Activated T-cell treated with anti-CD3 and anti-CD28 coated beads, Interleukin-2, amount 50 U/mL, for 48 hours (primary cell): Measurements from ENCODE around the gene SNX12.

Experiments
- DNase-seq, 2 experiments: peaks; one replicate each; pipeline ENCODE4 v3.0.0-alpha.2; 2020

SNX12 gene

DNA sequence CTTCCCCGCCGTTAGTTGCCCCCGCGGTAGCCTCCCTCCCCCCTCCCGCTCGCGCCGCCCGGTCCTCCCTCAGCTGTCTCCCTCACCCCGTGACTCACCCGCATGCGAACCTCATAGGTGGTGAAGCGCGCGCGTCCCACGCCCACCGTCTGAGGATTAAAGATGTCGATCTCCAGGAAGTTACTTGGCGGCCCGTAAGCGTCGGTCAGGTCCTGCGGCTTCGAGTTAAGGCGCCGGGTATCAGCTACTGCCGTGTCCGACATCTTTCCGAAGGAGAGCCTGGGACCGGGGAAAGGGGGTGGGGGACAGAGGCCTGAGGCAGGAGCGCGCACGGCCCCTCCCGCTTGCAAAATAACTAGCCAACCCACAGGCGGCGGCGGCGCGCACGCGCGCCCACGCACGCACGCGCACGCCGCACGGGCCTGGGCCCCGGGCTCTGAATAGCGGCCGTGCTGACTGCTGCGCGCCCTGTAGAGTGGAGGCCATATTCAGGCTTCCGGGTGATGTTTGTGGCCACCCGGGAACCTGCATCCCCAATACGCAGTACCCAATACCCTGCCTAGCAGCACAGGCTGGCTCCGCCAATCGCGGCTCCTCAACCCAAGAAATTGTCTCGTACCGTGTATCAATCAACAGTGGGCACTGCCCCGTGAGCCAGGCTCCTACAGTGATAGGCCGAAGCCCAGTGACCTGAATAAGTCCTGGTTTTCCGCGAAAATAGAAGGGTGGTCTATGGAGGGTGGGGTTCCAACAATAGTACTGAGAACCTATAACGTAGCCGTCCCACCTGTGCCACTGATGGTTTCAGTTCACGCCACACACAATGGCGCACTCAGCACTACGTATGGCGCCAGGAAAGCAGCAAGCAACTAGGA, at the start of gene SNX12:
Gene SNX12, minus strand, starts transcription at position 291 of the 875 bp plus-strand sequence. Its CDS starts 28 bp downstream, at position 263.
- peak; percentile 88 to 90 for DNase-seq

DNA sequence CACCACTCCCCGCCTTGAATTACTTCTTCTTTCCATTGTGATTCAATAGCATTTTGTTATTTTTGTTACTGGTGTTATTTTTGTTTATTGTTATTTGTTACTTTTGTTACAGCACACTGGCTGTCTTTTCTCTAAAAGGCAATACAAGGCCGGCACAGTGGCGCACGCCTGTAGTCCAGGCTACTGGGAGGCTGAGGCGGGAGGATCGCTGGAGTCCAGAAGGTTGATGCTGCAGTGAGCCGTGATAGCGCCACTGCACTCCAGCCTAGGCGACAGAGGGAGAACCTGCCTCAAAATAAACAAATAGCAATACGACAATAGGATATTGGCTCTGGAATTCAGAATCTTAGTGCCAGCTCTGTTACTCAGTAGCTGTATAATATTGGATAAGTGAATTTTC, 49.2 kb upstream of the SNX12 start:
- DNase-seq = no peak

DNA sequence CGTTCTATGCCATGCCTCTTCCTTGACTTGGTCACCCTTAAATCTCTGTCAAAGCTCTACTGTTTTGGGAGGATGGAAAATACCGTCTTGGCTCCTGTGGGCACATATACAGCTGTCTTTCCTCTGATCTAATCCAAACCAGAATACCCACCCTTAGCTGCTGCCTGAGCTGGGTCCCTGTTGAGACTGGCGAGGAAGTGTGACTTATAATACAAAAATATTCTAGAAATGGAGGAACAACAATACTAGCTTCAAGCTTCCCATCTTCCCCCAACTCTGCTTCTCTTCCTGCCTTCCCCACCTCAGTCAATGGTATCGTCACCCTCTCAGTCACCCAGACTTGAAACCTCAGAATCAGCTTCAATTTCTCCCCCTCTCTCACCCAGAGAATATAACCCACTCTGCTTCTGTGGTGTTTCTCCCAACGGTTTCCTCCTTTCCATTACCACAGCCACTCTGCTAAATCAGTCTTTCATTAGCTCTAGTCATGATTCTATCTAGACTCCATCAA, 43.8 kb upstream of the SNX12 start:
- DNase-seq = no peak

DNA sequence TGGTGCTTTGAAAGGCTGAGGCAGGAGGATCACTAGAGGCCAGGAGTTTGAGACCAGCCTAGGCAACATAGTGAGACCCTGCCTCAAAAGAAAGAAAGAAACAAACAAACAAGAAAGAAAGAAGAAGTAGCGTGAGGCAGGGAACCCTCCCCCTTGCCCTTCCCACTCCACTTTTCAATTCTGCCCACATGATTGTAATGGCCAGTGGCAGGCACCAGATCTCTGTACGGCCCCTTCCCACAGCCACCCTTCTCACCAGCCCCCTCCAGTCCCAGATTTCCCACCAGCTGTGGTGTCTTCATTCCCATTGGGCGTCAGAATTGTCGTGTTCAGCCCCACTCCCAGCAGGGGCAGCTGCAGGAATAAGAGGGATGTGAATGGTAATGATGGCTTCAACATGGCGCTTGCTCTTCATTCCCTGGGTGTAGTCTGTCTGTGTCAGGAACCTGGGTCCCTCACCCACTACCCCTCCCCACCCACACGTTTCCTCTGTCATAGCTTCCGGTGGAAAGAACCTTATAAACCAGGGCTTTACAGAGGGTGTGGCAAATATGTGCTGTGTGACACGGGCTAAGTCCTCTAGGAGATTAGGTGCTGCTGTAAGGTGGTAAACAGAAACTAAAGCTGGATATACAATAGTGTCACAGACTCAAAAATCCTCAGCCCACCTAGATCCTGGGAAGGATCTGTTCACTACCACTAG, 43.2 kb upstream of the SNX12 start, which contains the start of gene IL2RG:
Gene IL2RG, minus strand, starts transcription at position 437 of the 703 bp plus-strand sequence. Its CDS starts 38 bp downstream, at position 399.
- DNase-seq = peak; percentile 71 to 75

DNA sequence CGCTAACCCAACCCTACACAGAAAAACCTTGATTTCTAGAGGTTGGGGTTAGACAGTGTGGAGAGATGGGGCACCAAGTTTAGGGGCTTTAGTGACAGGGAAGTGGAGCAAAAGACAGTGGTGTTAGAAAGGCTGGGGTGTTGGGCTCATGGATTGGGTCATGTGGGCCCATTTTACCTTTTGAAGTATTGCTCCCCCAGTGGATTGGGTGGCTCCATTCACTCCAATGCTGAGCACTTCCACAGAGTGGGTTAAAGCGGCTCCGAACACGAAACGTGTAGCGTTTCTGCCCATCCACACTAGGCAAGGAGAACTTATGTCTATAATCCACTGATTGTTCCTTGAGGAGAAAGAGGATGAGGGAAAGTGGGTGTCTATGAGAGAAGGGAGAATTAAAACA, 40.9 kb upstream of the SNX12 start:
- DNase-seq = no peak

DNA sequence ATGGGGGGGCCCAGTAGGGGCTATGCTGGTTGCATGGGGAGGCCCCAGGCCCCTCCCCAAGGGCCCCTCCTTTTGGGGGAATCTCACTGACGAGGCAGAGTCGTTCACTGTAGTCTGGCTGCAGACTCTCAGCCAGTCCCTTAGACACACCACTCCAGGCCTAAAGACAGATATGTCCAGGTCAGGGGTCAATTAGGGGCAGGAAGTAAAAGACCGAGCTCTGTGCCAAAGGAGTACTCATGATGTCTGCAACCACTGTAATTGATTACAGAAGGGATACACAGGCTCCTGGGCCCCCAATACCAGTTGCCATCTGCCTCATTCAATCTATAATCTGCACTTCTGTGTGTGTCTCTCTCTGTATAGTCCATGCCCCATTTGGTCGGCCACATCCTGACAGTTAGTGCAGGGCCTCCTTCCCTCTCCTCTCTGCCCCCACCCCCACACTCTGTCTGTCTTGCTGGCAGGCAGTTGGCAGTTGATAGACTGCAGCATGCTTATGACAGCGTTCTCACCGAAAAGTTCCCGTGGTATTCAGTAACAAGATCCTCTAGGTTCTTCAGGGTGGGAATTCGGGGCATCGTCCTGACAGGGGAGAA, 39.7 kb upstream of the SNX12 start:
- peak in 1 of 2 experiments; percentile 50 for DNase-seq

DNA sequence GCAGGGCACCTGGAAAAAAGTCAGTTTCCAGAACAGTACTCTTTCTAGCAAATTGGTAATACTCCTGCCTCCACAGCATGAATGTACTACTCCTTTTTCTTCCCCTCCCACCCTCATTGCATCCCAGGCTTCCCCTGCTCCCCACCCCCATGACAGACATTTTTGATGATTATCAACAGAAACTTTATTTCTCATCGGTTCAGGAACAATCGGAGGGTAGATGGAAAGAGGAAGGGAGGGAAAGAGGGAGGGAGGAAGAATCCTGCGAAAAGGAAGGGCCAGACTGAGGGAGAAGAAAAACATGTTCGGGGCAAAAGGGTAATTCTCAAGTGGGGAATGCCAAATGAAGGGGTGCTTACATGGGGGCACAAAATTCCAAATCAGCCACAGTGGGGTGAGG, 39.1 kb upstream of the SNX12 start:
- no peak for DNase-seq

DNA sequence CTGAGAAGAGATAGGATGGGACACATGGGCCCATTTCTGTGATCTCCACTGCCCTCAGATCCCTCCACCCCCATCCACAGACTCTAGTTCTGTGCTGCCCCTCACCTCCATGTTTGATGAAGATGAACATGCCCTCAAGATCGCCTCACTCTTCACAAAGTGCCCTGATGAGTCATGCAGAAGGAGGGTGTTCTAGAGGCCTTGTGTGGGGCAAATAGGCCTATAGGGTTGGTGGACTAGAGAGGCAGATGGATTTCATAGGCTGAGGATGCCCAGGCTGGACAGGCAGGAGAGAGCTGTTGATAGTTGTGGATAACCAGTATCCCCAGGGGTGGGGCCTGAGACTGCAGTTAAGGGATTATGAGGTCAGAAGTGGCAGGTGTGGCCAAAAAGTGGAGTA, 38.3 kb upstream of the SNX12 start, which contains the start of gene CXorf65:
Gene CXorf65, minus strand, starts transcription at position 314 of the 400 bp plus-strand sequence. Its CDS starts 184 bp downstream, at position 130.
- DNase-seq = no peak

DNA sequence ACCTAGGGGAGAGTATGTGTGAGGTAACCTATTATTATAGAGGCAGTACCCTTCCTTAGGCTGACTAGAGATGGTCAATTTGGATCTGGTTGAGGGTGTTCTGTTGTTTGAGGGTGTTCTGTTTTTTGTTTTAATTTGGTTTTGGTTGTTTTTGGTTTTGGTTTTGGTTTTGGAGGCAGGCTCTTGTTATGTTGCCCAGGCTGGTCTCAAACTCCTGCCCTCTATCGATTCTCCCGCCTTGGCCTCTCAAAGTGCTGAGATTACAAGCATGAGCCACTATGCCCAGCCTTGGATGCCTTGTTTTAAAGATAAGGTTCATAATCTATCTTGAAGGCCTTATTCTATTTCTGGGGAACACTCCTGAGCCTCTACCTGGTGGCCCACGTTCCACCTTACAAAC, 37.5 kb upstream of the SNX12 start:
- no peak for DNase-seq

DNA sequence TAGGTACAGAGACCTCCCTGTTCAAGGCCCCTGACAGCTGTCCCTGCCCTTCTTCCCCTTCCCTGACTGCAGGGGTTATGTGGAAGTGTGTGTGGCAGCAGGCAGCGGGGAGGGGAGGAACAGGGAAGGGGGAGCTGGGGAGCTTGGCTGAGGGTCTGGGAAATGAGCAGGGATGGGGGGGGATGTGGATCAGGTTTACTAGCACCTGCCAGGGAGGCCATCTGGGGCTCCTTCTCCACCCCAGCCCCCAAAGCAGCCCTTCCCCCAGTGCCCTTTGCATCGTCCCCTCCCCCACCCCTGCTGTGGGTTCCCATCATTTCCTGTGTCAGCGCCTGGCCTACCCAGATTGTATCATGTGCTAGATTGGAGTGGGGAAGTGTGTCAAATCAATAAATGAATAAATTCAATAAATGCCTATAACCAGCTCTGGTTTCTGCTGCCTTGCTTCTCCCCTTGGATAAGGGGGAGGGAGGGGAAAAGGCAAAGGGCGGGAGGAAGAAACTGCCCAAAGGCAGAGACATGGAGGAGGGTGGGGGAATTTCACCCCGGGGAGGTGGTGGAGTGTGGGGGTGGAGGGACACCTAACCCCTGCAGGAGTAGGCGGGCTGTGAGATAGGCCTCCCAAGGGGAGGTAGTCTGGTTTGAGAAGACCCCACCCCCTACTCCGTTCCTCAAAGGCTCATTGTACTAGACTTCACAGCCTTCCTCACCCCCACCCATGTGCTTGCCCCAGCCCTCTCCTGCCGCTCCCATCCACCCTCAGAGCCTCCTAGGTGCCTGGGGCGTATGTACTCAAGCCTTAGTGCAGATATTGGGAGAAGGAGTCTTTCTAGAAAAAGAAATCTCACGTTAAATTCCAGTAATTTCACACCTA, 35.2 kb upstream of the SNX12 start:
- peak; percentile 66 for DNase-seq

DNA sequence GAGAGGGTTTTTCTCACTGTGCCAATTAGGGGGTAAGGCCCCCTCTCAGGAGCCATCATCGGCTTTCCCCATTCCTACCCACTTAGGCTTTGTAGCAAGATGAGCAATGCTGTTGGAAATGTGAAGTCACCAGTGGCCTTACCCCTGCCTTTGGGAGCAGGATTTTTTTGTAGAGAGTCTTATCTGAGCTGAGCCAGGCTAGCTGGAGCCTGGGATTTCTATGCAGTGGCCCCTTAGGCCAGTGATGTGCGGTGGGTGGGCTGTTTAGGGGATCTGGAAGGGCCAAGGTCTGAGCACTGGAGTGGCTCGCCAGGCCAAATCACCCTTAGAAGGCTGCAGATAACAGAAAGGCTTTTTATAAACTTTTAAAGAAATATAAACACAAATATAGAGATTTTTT, 34.2 kb upstream of the SNX12 start:
- DNase-seq = no peak

DNA sequence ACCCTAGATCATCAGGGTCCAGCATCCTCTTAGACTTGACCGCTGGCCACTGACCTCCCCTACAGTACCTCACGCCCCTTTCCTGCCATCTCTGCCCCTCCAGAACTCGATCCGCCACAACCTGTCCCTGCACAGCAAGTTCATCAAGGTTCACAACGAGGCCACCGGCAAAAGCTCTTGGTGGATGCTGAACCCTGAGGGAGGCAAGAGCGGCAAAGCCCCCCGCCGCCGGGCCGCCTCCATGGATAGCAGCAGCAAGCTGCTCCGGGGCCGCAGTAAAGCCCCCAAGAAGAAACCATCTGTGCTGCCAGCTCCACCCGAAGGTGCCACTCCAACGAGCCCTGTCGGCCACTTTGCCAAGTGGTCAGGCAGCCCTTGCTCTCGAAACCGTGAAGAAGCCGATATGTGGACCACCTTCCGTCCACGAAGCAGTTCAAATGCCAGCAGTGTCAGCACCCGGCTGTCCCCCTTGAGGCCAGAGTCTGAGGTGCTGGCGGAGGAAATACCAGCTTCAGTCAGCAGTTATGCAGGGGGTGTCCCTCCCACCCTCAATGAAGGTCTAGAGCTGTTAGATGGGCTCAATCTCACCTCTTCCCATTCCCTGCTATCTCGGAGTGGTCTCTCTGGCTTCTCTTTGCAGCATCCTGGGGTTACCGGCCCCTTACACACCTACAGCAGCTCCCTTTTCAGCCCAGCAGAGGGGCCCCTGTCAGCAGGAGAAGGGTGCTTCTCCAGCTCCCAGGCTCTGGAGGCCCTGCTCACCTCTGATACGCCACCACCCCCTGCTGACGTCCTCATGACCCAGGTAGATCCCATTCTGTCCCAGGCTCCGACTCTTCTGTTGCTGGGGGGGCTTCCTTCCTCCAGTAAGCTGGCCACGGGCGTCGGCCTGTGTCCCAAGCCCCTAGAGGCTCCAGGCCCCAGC, 32.7 kb upstream of the SNX12 start:
- peak in 1 of 2 experiments; percentile 32 for DNase-seq

DNA sequence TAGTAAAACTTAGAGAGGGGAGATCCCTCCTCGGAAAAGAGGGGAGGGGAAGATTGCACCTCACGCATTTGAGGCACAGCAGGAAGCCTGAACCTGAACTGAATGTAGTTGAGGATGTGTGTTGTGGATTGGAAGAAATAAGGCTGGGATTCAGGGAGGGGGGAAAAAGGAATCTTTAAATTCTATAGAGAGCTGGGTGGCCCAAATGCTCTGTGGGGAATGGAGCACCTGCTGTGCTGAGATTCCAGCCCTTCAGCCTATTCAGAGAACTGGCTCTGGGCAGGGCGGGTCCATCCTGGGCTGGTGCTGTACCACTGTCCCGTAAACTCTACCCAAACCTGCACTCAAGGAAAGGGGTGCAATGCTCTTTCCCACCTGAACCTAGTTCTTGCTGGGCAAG, 31.6 kb upstream of the SNX12 start:
- DNase-seq = no peak

DNA sequence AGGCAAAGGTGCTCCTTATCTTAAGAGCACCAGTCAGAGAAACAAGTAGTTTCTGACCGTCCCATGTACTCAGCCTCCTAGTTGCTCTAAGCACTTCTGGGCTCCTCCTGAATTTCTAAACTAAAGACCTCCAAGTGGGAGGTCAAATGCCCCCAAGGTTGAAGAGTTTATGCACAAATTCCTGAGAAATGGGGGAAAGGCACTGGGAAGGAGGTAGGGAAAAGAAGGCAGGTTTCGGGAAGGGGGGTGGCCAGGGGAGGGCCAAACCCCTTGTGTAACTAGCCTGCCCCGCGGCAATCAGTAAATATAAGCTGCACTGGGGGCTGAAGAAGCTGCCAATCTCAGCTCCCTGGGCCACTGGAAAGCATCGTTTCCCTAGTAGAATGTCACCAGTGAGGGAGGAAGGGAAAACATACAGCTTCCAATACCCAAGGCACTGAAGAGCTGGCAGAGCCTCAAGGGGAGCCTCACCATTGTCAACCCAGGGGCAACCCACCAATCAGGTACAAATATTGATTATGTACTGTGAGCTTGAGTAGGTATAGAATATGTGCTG, 30.9 kb upstream of the SNX12 start:
- DNase-seq = no peak

DNA sequence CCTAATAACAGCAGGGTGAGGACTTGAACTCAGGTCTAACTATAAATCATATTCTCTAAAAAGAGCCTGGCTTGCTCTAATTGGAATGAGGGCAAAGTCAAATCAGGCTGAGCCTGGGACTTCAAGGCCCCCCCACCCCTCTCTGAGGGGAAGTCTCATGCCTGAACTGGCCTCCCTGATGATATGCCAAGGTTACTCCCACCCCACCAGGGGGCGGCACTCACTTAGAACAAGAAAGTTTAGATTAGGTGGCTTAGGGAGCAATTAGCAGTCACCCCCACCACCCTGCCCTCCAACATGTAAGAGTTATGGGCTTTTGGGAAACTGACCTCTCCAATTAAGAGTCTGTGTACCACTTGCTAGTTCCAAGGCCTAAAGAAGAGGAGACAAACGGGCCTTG, 30.2 kb upstream of the SNX12 start:
- peak; percentile 80 to 84 for DNase-seq

DNA sequence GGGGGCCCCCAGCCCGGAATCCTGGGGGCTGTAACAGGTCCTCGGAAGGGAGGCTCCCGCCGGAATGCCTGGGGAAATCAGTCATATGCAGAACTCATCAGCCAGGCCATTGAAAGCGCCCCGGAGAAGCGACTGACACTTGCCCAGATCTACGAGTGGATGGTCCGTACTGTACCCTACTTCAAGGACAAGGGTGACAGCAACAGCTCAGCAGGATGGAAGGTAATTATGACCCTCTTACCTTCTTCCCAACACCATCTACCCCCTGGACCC, 28.6 kb upstream of the SNX12 start:
- DNase-seq = no peak

DNA sequence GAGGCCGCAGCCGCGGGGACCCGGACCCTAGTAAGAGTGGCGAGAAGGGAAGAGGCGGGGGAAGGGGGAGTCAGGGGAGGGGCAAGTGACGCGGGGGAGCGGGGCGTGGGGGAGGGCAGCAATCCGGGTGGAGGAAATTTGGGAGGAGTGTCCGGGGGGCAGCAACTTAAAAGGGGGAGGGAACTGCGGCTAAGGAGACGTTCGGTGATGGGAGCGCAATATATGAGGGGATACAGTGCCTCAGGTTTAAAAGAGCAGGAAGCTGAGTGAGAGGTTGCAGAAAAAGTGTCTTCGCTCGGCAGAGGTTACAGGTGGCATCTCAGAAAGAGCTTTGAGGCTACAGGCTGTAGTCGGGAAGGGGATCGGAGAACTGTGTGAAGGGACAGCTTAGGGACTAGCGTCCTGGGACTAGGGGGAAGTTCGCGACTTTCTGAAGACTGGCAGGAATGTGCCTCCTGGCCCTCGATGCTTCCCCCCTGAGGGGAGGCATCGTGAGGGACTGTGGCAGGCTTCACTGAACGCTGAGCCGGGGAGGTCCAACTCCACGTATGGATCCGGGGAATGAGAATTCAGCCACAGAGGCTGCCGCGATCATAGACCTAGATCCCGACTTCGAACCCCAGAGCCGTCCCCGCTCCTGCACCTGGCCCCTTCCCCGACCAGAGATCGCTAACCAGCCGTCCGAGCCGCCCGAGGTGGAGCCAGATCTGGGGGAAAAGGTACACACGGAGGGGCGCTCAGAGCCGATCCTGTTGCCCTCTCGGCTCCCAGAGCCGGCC, 28.0 kb upstream of the SNX12 start:
- DNase-seq = no peak

DNA sequence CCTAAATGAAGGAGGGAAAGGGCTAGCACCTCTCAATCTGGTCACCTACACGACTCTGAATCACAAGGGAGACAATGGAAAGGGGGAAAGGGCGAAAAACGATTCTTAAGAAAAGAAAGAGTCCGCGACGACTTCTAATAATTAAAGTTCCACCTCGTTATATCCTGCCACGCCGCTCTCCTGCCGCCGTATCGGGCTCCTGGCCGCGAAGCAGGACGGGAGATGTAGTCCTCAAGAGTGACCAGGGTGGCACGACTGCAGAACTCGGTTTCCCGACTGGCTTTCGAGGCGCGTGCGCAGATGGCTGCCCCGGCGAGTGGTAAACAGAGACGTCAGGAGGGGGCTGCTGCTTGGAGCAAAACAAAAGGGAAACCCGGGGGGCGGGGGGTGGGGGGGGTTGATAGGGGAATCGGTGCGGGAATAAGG, 27.4 kb upstream of the SNX12 start, which contains the start of gene FOXO4:
Gene FOXO4, plus strand, starts transcription at position 297 of the 426 bp plus-strand sequence. CDS start 678 bp downstream, outside the sequence.
- DNase-seq = peak; percentile 88 to 89

DNA sequence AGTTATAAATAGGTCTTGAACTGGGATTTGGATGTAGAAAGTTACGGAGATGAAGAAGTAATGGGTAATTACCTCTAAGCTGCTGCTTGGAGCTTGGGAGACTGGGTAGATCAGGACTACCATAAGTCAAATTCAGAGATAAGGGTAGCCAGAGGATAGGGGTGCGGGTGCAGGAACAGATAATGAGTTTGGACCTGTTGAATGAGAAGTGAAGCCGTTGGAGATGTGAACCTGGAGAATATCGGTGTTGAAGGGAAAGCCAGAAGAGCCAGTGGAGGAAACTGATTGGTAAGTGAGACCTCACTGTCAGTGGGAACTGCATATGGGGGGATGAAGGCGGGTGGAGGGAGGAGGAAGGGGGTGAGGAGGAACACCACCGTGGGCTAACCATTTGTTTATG, 26.9 kb upstream of the SNX12 start:
- no peak for DNase-seq

DNA sequence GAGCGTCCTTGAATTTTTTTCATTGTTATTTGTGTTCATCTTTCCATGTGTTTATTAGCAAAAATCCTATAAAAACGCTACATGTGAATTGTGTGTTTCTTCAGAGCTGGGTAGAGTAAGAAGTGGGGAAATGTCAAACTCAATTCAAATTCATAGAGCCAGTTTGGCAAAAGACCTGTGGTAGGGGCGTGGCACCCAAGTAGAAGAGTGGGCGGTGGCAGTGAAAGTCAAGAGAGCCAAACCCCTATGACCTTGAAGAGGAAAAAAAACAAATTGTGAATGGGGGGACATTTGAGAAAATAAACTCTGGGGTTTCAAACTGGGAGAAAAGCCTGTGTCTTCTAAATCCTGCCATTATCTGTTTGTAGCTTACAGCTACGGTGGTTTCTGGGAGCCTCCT, 23.1 kb upstream of the SNX12 start:
- no peak for DNase-seq
